A673 (cell line): ENCODE results near the gene RIMKLB. TPM values are rescaled to one million over a fixed set of nuclear protein-coding genes. Genes with fewer than 3 reads are reported as not detected.

Experiments used
- BruUV-seq: library from RNA; stranded (reverse); fragments of 400-500 nt; replicated peaks from 2 replicates; lab custom pipeline; 2021; lab: Mats Ljungman, UMichigan
- CTCF ChIA-PET: fragments of 300-600 bp; sonication (Branson Sonifier 250); formaldehyde crosslinking; loops from one replicate; lab custom pipeline; 2022; ENCODE audit warnings: antibody characterized with exemption; lab: Charles Lee
- POLR2A ChIA-PET: fragments of 300-600 bp; sonication (Branson Sonifier 250); formaldehyde crosslinking; loops from one replicate; lab custom pipeline; 2022; ENCODE audit warnings: antibody characterized with exemption; ENCODE audit not compliant: low non-redundant PET; lab: Charles Lee
- DNase-seq: peaks from one replicate; pipeline ENCODE4 v3.0.0-alpha.2; 2015; ENCODE audit warnings: low spot score
- H3K27ac ChIP-seq: fragments of 200-600 bp; sonication (generic); 2 replicates; pipeline ENCODE4 v1.5.1; 2016; ENCODE audit warnings: mixed run types, low read depth, mild to moderate bottlenecking, mixed read lengths, antibody characterized with exemption, low read length; ENCODE audit not compliant: poor library complexity, severe bottlenecking
- H3K27me3 ChIP-seq: fragments of 200-600 bp; sonication (generic); replicated peaks from 2 replicates; pipeline ENCODE4 v1.6.1; 2017; ENCODE audit warnings: mixed run types, low read depth, mild to moderate bottlenecking, mixed read lengths, antibody characterized with exemption, low read length; ENCODE audit not compliant: insufficient read depth, poor library complexity
- H3K36me3 ChIP-seq: fragments of 200-600 bp; sonication (generic); 2 replicates; pipeline ENCODE4 v1.6.1; 2016; ENCODE audit warnings: mixed run types, mild to moderate bottlenecking, mixed read lengths, antibody characterized with exemption, low read length; ENCODE audit not compliant: insufficient read depth, poor library complexity, severe bottlenecking
- H3K4me1 ChIP-seq: fragments of 200-600 bp; sonication (generic); 2 replicates; pipeline ENCODE4 v1.6.1; 2017; ENCODE audit warnings: mixed run types, mild to moderate bottlenecking, mixed read lengths, antibody characterized with exemption, low read length; ENCODE audit not compliant: insufficient read depth, poor library complexity, severe bottlenecking
- H3K4me3 ChIP-seq: fragments of 200-600 bp; sonication (generic); 2 replicates; pipeline ENCODE4 v1.5.1; 2016; ENCODE audit warnings: low read depth, mixed run types, mild to moderate bottlenecking, mixed read lengths, low read length; ENCODE audit not compliant: poor library complexity, severe bottlenecking
- H3K9me3 ChIP-seq: fragments of 200-600 bp; sonication (generic); 2 replicates; pipeline ENCODE4 v1.6.1; 2016; ENCODE audit warnings: mixed run types, low read depth, mild to moderate bottlenecking, mixed read lengths, antibody characterized with exemption, low read length; ENCODE audit not compliant: poor library complexity, severe bottlenecking
- EZH2 ChIP-seq: fragments of 200-600 bp; sonication (generic); IDR thresholded peaks from 2 replicates; pipeline ENCODE4 v1.6.1; 2017; ENCODE audit warnings: borderline replicate concordance, low read depth, mild to moderate bottlenecking, mixed read lengths, antibody characterized with exemption, low read length; ENCODE audit not compliant: poor library complexity, severe bottlenecking
- intact Hi-C: fragments of 100-400 bp; cut with micrococcal nuclease; formaldehyde crosslinking; loops from one replicate; pipeline ENCODE4 v1.10.0; 2022; ENCODE audit not compliant: unreplicated experiment
- total RNA-seq: library from RNA; stranded (reverse); gene quantifications from 2 replicates; pipeline ENCODE4 v1.2.3, GENCODE V29; 2021
- TF ChIP-seq, protein P1 (sequence below): fragments of 300-800, 200-600 bp; sonication (generic); conservative IDR thresholded peaks from 2 replicates; pipeline ENCODE4 v1.5.1; 2017; ENCODE audit warnings: low read depth, mild to moderate bottlenecking, antibody characterized with exemption, low read length, moderate library complexity, mixed read lengths

RIMKLB gene
- total RNA-seq, 1 experiment from 2014 or later = 21.9 TPM

DNA sequence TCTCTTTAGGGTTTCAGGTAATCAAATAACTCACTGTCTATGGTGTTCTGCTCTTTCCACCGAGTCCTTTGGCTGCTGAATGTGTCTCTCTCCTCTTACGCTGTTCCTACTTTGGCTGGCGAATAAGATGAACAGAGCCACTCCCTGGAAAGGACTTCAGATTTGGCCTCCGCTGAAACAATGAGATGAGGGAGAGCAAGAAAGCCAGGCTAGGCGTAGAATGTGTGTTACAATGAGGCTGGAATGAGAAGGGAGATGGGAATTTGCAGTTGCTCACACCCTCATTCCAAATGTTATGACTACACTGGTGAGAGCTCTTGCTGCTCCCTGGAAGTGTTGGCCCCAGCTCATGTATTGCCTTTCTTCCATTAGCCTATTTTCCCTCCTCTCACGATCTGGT is 35.2 kb upstream of the RIMKLB start, which contains the start of gene MFAP5:
Gene MFAP5, minus strand, starts transcription at position 234 of the 400 bp plus-strand sequence. CDS start 722 bp downstream, outside the sequence.
- Histone ChIP-seq H3K27me3 (peaks cover 4% of the 10 kb centered on the region), H3K4me3 (no peak within 1 kb of the TSS), H3K4me1 (no peaks in the 10 kb centered on the region), H3K27ac (no peak within 1 kb of the TSS), H3K9me3 (no peaks in the 10 kb centered on the region), H3K36me3 (no peaks in the 10 kb centered on the region)
- no TSS peak for BruUV-seq
- no peak for TF ChIP-seq EZH2
- TF ChIP-seq, protein P1, sequence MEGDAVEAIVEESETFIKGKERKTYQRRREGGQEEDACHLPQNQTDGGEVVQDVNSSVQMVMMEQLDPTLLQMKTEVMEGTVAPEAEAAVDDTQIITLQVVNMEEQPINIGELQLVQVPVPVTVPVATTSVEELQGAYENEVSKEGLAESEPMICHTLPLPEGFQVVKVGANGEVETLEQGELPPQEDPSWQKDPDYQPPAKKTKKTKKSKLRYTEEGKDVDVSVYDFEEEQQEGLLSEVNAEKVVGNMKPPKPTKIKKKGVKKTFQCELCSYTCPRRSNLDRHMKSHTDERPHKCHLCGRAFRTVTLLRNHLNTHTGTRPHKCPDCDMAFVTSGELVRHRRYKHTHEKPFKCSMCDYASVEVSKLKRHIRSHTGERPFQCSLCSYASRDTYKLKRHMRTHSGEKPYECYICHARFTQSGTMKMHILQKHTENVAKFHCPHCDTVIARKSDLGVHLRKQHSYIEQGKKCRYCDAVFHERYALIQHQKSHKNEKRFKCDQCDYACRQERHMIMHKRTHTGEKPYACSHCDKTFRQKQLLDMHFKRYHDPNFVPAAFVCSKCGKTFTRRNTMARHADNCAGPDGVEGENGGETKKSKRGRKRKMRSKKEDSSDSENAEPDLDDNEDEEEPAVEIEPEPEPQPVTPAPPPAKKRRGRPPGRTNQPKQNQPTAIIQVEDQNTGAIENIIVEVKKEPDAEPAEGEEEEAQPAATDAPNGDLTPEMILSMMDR = no peak
- intact Hi-C loops = no loop called here
- no peak for DNase-seq
- CTCF ChIA-PET = no interaction called here
- POLR2A ChIA-PET = no interaction called here

DNA sequence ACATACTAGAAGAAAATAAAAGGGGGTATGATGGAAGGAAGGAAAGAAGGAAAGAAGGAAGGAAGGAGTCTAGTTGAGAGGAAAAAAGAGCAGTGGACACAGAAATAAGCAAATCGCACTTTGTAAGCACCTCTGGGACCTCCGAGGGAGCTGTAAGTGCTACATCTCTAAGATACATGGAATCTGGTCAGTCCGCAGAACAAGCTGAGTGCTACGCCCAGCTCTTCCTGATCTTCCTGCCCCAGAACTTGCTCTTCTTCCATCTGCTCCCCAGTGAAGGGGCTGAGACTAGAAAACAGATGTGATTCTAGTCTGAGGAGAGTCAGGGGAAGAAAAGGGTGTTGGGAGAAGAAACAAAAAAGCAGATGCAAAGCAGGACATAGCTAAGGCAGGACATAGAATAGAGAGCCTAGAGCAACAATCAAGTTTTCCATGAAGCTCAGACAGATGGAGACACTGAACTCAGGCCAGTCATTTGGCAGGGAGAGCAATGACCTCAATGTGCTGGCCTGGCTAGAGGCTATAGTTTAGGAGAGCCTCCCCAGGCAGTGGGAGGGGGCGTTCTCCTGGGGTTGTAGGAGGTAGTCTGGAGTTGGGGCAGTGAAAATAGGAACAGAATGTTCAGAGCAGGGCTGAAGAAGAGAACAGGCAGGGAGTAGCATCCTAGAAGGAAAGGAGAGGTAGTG is 33.4 kb upstream of the RIMKLB start:
- no peak for DNase-seq
- no peaks in the 10 kb centered on the region for H3K9me3 ChIP-seq
- TF ChIP-seq, protein P1 = no peak
- TF ChIP-seq EZH2 = no peak
- H3K27me3 ChIP-seq = peaks cover 4% of the 10 kb centered on the region
- CTCF ChIA-PET = no interaction called here
- H3K4me3 ChIP-seq = no peak overlapping the region
- POLR2A ChIA-PET = no interaction called here
- no peaks in the 10 kb centered on the region for H3K4me1 ChIP-seq
- intact Hi-C loops = no loop called here
- no TSS peak for BruUV-seq
- H3K36me3 ChIP-seq = no peaks in the 10 kb centered on the region
- H3K27ac ChIP-seq = no peak overlapping the region

DNA sequence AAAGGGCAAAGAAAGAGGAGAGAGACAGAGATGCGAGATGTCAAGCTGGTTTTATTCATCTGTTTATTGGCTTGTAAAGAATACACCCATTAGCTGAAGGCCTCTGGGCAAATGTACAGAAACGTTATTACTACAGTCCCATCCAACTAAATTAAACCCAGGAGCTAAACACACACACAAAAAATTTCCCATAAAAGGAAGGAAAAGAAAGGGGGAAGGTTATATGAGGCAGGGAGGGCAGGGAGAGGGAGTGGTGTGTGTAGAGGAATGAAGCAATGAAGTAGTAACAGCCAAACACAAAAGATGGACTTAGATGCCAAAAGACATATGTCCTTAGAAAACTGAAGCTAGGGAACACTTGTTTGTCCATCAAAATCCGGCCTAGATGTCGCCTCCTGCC is 32.0 kb upstream of the RIMKLB start:
- Histone ChIP-seq H3K9me3 (no peaks in the 10 kb centered on the region), H3K36me3 (no peaks in the 10 kb centered on the region), H3K4me3 (no peak overlapping the region), H3K4me1 (no peaks in the 10 kb centered on the region), H3K27ac (no peak overlapping the region), H3K27me3 (peaks cover 4% of the 10 kb centered on the region)
- intact Hi-C loops = no loop called here
- POLR2A ChIA-PET = no interaction called here
- CTCF ChIA-PET = no interaction called here
- BruUV-seq = no TSS peak
- TF ChIP-seq, protein P1 = no peak
- no peak for TF ChIP-seq EZH2
- DNase-seq = no peak
